GM21447 (cell line): ENCODE results near the gene TMEM9B.
"Not testable (repeated sequence)": the region's sequence is repeated elsewhere in the genome, so short reads cannot be mapped to it uniquely, and the experiment has no call there.

Experiments used
- ATAC-seq: cut with Tn5 transposase; IDR thresholded peaks from one replicate; pipeline ENCODE4 v1.9.1; 2021; ENCODE audit not compliant: unreplicated experiment

Gene TMEM9B

DNA sequence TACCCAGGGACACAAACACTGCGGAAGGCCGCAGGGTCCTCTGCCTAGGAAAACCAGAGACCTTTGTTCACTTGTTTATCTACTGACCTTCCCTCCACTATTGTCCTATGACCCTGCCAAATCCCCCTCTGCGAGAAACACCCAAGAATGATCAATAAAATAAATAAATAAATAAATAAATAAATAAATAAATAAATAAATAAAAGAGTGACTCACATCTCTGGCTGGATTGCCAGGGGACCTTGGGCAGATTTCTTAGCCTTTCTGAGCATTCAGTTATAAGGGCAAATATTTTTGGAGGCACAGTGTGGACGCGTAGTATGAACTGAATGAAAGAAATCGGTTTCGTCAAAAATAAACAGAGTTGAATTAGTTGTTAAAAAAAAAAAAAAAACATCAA is 15.1 kb upstream of the TMEM9B start:
- not testable (repeated sequence) for ATAC-seq

DNA sequence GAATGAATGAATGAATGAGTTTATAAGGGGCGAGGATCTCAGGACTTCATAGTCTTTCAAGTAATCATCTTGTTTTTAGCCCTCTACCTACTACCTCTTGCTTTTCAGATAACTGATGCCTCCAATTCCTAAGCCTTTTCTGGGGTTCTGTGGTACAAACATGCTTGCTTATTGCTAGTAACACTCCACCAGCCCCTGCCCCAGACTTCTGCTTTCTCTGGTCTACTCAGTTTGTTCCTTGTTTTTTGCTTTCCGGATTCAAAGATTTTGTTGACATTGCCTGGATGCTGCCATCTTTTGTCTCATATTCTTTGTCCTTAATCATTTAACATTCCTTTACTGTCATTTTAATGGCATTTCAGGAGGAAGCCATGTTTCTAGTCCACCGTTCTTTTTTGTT is 8.9 kb upstream of the TMEM9B start:
- no peak for ATAC-seq

DNA sequence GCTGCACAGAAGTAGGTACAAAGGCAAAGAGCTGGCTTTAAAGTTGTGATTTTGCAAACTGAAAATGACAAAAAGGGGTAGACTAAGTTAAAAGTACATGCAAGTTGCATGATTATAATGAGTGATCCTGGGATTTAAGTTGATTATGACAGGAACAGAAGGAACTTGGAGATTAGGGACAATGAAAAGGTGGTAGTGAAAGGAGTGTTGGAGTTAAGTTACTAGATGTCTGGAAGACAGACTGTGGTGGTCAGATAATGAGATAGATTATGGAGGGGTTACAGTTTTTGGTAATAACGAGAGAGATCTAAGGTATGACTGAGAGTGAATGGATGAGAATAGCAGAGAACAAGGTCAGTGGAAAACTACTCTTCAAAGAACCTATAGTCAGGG is 7.7 kb upstream of the TMEM9B start:
- ATAC-seq = no peak

DNA sequence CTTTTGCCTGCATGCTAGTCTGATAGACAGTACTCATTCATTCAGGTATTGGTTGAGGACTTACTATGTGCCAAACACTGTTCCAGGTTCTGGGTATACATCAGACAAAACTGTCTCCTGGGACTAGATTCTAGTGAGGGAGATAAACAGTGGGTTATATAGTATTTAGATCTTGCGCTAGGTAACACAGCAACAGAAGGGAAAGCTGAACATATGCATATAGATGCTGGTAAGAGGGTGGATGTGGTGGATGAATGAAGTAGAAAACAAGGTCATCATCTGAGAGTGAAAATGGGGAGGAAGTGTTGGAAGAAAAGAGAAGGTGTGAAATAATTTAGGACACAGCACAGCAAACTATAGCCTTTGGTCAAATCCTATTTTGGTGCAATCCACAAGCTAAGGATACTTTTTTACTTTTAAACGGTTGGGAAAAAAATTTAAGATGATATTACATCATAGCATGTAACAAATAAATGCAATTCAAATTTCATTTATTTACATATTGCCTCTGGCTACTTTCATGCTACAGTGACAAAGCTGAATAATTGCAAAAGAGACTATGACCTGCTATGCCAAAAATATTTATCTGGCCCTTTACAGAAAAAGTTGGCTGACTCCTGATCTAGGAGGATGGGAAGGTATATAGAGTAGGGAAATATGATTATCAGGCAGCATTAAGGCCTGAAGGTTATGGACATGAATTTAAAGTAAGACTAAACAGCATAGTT is 7.1 kb upstream of the TMEM9B start:
- ATAC-seq = no peak

DNA sequence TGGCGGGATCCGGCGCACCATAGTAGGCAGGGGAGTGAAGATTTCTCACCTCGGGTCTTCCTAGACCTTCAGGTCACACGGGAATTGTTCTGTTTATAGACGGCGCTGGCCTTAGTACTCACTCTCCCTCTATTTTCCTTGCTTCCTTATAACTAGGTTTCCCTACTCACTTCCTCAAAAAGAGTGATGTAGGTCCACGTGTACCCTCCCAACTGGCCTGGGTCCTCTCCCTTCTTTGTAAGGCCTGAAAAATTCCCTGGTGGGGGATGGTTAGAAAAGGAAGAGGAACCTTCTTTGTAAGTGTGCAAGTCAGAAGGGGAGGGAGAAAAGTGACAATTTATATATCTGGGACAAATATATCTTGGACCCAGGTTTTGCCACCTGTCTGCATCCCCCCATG is 2.9 kb upstream of the TMEM9B start:
- no peak for ATAC-seq

DNA sequence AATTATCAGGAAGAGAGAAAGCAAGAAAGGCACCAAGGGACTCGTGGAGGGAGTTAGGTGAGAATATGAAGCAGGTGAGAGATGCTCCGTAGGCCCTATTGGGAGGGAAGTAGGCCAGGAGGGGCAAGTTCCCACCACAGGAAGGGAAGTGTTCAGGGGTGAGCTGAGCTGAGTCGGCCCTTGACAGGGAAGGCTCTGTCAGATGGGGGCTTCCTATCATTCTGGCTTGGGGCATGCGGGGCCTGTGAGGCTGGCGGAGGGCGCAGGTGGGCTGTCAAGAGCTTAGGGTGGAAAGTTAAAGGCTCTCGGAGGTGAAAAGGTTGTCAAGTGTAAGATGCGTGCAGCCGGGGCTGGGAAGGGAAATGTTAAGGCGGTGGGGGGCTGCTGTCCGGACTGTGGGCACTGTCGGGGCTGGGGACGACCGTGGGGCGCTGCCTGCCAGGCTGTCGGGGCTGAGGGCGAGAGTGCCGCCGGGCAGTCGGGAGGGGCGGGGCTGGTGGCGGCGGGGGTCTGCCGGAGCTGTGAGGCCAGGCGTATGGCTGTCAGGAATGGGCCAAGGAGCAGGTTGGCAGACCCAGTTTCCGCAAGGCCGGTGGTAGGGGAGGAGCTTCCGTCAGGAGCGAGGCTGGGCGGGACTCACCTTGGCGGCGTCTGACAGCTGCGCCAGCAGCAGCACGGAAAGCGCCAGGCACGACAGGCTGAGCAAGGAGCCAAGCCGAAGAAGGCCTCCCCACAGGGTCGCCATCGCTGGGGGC is 496 bp downstream of the TMEM9B start:
- peak; percentile 63 for ATAC-seq

DNA sequence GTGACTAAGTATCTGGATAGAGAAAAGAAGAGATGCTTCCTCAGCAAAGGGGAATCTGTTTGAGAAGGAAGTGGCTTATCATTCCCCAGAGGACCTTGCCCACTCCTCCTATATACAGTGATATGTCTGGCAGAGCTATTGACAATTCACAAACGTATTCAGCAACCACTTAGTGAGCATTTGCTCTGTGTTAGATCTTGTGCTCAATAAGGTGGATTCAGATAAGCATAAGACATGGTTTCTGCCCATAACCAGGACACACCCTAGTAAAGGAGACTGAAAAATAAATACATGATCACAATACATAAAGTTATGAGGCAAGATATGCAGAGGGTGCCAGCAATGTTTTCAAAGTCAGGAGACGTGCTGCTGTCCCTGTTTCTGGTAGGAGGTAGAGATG is 1.4 kb downstream of the TMEM9B start:
- ATAC-seq = no peak

DNA sequence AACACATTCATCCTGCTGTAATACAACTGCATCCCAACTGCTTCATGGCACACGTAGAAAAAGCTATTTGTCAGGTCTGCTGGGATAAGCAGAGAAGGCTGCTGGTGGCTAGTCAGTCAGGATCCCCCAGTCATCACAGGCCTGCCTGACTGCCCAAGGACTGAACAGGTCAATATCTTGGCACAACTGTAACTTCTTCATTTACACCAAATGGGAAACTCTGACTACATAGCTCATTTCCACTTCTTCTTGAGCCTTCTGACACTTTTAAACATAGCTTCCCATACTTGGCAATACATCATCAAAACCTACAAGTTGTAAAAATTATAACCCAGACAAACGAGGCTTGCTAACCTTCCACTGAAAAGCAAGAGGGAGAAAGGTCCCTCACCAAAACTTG is 2.8 kb downstream of the TMEM9B start:
- ATAC-seq = no peak

DNA sequence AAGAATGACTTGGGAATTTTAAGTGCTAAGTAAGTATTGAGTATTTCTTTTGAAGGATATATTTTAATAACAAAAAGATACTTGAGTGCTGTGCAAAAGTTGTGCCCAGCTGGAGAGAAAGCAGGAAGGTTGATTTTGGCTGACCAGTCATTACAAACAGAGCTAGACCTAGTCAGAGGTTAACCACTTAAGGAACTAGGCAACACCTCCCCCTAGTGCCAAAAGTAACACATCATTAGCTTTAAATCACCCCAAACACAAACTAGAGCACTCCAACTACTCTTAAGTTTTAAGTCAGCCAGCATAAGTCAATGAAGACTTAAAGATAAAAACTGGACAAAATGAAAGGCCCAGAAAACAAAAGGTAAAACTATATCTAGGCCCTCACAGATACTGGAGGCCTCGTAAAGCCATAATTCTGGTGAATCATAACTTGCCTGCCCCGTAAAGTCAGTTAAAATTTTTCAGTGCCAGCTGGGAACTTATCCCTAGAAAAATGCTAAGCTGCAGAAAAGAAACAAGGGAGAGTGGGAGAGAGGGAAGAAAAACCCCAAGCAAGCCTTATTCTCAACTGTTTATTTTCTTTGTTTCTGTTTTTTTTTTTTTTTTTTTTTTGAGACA is 4.6 kb downstream of the TMEM9B start:
- peak; percentile 41 for ATAC-seq

DNA sequence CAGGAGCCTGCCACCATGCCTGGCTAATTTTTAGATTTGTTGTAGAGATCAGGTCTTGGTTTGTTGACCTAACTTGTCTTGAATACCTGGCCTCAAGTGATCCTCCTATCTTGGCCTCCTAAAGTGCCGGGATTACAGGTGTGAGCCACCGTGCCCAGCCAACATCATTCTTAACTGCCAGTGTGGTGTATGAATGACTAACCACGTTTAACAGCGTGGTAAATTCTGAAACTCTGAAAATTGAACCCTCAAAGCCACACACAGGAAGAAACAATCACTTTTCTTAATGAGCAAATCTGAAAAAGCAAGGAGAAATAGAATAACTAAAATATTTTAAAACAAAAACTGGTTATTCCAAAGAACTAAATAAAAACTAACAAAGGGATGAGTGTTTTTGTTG is 7.4 kb downstream of the TMEM9B start:
- ATAC-seq = no peak

DNA sequence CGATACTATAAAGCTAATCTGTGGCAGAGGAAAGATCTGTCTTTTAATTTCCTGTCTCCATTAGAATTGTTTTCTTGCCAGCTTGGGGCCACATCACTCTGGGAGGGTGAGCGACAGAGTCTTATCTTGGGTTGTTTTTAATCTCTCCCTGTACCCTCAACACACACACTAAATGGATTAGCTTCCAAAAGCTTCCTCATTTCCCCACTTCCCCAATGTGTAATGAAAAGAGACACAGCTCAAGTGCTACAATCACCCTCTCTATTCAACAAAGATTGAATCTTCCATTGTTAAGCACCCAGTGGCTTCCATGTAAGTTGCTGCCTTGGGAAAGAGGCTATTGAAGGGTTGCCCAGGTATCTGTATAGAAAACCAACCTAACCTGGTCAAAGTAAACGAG is 15.4 kb downstream of the TMEM9B start:
- ATAC-seq = no peak

DNA sequence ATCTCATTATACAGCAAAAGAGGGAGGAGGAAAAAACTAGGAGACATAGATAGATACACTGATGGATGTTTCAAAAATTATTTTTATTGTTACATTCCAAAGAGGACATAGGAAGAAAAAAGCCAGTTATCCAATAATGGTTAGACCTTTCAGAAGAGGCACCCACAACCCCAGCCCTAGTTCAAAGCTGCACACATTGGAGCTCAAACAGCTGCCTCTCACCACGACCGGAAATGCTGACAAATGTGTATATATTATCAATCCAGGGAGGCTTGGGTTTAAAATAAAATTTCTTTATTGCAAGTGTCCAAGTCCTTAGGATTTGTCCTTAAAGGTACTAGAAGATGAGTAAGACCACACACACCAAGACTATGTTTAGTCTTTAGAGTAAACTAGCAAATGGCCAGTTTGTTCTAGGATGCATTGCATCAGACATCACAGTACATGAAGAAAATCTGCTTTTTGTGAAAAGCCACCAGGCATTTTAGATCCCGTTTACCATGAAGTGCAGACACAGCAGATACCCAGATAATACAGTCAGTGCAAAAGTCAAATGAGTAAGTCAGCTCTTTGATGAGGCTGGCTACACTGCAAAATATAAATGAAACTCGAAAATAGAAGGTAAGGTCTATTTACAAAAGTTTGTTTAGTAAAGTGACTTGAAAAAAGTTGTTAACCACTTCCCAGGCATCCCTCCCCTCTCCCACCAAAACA is 16.9 kb downstream of the TMEM9B start:
- ATAC-seq = no peak

DNA sequence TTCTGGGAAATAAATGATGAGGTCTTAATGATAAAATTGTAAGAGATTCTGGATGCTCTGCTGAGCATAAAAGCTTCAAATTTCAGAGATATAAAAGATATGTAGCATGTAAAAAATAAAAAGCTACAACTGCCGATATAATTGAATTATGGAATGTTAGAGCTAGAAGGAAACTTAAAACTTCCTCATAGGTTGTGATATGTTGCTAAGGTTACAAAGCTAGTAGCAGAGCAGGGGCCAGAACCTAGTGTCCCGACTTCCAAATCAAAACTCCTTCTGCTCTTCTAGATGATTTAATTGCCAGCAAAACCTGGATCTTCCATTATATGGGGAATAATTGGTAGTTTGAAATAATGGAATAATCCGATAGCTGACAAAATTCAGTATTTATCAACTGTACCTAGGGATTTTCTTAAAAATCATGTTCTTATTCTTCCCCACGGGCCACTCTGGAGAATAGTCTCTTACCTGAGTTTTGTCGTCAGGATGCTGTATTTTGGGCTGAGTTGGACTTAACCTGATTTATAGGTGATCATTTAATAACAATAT is 21.6 kb downstream of the TMEM9B start, which contains the start of gene ASCL3:
TSS of gene ASCL3 (minus strand) at position 499 of the 549 bp plus-strand sequence. CDS start 4,855 bp downstream, outside the sequence.
- ATAC-seq = no peak

DNA sequence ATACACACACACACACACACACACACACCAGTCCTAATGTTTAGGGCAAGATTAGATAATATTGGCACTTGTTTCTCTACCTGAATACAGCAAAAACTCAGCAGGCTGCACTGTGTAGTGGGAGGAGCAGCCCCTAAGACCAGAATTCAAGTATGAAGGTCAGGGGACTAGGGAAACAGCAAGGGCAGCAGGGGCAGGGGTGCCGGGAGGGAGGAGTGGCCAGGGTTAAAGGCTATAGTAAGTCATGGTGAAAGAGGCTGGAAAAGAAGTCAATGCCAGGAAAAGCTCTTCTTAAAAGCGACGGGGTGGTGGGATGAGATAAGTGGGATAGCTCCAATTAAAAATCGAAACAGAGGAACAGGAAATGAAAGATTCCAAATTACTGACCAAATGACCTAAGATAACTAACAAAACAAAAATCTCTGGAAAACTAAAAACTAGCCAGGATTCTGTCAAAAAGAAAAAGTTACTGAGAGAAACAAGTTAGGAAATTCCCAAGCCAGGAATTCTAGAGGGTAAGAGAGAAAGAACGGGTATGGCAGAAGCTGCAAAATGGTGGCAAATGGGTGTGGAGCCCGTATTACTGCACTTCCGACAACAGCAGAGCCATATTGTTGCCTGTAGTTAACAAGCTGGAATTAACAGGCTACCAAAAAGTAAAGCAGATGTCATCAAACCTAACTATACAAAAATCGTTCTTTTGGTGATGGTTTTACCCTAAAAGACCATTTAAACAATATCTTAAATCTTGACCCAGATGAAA is 22.7 kb downstream of the TMEM9B start:
- no peak for ATAC-seq

DNA sequence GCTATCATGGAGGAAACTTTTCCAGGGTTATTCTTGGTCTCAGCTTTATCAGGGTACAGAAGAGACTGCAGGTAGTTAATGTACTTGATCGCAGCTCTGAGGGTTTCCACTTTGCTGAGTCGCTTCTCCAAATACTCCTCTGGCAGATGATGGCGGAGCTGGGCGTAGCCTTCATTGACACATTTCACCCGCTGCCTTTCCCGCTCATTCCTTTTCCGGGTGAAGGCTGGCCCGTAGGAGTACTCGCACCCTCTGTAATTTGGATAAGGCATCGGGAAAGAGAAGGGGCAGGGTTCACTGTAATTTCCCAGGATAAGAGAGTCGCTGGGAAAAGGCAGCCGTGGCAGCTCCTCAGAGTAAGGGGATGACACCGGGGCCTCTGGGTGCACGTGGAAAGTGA is 26.6 kb downstream of the TMEM9B start:
- no peak for ATAC-seq

DNA sequence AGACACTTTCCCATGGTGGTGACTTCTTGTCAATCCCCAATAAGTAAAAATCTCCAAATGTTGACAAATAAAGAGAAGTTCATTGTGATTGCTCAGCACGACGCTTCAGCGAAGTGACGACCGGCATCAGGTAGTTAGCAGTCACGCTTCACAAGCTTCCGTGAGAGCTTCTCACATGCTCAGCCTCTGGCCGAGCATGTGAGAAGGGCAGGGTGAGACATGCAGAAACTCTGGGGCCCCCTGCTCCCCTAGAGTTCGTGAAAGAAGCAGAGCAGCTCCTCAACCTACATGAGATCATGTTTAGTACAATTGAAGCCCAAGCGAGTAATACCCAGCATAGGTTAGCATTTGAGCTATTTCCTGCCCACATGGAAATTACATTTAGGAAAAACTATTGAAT is 27.1 kb downstream of the TMEM9B start:
- no peak for ATAC-seq

DNA sequence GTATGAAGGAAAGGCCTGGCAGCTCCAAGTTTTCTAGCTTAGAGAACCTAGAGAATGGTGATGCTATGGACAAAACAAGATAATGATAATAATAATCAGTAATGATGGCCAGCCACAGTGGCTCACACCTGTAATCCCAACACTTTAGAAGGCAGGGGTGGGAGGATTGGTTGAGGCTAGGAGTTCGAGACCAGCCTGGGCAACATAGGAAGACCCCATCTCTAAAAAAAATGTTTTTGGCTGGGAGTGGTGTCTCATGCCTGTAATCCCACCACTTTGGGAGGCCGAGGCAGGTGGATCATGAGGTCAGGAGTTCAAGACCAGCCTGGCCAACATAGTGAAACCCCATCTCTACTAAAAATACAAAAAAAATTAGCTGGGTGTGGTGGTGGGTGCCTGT is 28.5 kb downstream of the TMEM9B start:
- ATAC-seq = not testable (repeated sequence)

DNA sequence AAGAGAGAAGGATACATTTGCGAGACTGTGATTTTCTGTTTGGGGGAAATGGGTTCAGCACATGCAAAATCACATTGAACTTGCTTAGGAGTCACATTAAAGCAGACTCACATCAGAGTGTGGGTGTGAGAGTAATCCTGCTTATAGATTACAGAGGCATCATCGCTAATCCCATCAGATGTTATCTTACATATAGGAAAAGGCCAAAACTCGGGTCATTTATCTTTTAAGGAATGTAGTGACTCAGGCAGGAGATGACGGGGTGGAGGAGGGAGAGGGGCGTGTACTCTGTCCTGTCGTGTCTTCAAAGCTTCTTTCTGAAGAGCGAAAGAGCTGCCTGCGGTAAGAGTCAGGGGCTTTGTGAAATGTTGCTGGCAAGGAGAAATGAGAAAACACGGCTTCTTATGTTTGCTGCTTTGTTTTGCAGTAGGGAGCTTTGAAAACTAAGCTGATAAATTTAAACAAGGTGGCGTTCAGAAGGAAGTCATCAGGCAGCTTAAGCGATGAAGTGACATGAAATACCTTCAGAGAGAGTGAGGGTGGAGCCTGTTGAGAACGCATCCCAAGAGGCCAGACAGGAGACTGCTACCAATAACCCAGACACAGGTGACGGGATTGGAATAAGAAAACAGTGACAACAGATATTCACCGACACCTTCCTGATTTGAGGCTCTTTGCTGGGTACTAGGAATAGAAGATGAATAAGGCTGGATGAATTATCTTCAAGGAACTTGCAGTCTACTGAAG is 29.3 kb downstream of the TMEM9B start:
- no peak for ATAC-seq

DNA sequence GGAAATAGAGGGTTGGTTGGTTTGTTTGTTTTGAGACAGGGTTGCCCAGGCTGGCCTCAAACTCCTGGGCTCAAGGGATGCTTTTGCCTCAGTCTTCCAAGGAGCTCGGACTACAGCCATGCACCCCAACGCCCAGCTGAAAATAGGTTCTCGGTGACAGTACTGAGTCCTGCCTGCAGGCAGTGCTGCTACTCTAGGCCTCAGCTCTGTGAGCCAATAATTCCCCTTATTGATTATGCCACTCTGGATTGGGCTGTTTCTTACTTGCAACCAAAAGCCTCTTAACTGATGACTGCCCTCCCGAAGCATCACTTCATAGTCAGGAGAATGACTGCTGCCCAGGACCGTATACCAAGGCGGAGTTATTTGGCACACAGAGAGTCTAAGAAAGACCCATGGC is 30.3 kb downstream of the TMEM9B start:
- no peak for ATAC-seq
